GM10248 (cell line): ENCODE data around the gene CTSD.
"Not testable (repeated sequence)": the region's sequence is repeated elsewhere in the genome, so short reads cannot be mapped to it uniquely, and the experiment has no call there.

Source experiments
- CTCF ChIA-PET: fragments of 300-600 bp; sonication (Branson Sonifier 250); formaldehyde crosslinking; extraction: SDS; loops from one replicate; lab custom pipeline; 2021; ENCODE audit warnings: antibody characterized with exemption; lab: Yijun Ruan, JAX
- POLR2A ChIA-PET: fragments of 350-650 bp; sonication (Branson Sonifier 250); formaldehyde crosslinking; extraction: SDS; loops from one replicate; lab custom pipeline; 2020; ENCODE audit warnings: antibody characterized with exemption; lab: Yijun Ruan, JAX
- DNase-seq: peaks from one replicate; pipeline ENCODE4 v3.0.0; 2012; ENCODE audit errors: extremely low spot score
- CTCF ChIP-seq: IDR thresholded peaks from 2 replicates; pipeline ENCODE4 v1.5.1; 2012; ENCODE audit warnings: mild to moderate bottlenecking, low read depth; ENCODE audit errors: extremely low read depth, missing control alignments, control extremely low read depth

CTSD gene

GRCh38 chr11:1763796-1764661, at the start of gene CTSD:
TSS of gene CTSD (minus strand) at chr11:1763927. CDS start at chr11:1763859, 68 bp downstream.
- POLR2A ChIA-PET = no interaction called here
- CTCF ChIA-PET = interaction anchor here (1.1 to 1.2 kb wide), 2 partner anchors 13 to 70 kb away, joined by 3 to 5 read pairs; no protein-coding TSS in a partner anchor
- peak; percentile 98 for DNase-seq
- no peak for TF ChIP-seq CTCF

GRCh38 chr11:1813356-1813755, 49.6 kb upstream of the CTSD start:
- POLR2A ChIA-PET, DNase-seq, CTCF ChIA-PET: not testable (repeated sequence)

- TF ChIP-seq CTCF = no peak
- no peak for DNase-seq
- CTCF ChIA-PET = interaction anchor here (2.7 kb wide), 1 partner anchor 120 kb away, joined by 6 read pairs; no protein-coding TSS in a partner anchor
- POLR2A ChIA-PET = no interaction called here
Observed at GRCh38 chr11:1812801-1813200, 49.1 kb upstream of the CTSD start.

GRCh38 chr11:1812274-1812673, 48.5 kb upstream of the CTSD start:
- POLR2A ChIA-PET = no interaction called here
- DNase-seq = no peak
- CTCF ChIA-PET = interaction anchor here (2.7 kb wide), 1 partner anchor 119 kb away, joined by 6 read pairs; no protein-coding TSS in a partner anchor
- TF ChIP-seq CTCF = no peak

- no peak for TF ChIP-seq CTCF
- ChIA-PET POLR2A (no interaction called here), CTCF (interaction anchor here (0.9 to 2.7 kb wide), 2 partner anchors 118 to 340 kb away, joined by 3 to 6 read pairs; no protein-coding TSS in a partner anchor)
- DNase-seq = no peak
Observed at GRCh38 chr11:1810761-1811160, 47.0 kb upstream of the CTSD start.

GRCh38 chr11:1807264-1807995, 43.7 kb upstream of the CTSD start:
- no peak for DNase-seq
- no peak for TF ChIP-seq CTCF
- CTCF ChIA-PET = interaction anchor here (2.8 to 3.6 kb wide), 3 partner anchors 25 to 155 kb away, joined by 7 to 18 read pairs (median 7); no protein-coding TSS in a partner anchor
- POLR2A ChIA-PET = no interaction called here
